Panc1 (cell line): ENCODE results near the gene MAGI2. TPM values are rescaled to one million over a fixed set of nuclear protein-coding genes. Genes with fewer than 3 reads are reported as not detected.

Experiments used
- ATAC-seq: fragments of 200-7000 bp; cut with Tn5 transposase; 2 replicates; pipeline ENCODE4 v1.9.1; 2020; ENCODE audit warnings: mild to moderate bottlenecking, moderate library complexity
- BruUV-seq: library from RNA; stranded (reverse); fragments of 400-500 nt; replicated peaks from 2 replicates; lab custom pipeline; 2021; lab: Mats Ljungman, UMichigan
- CTCF ChIA-PET: fragments of 300-600 bp; sonication (Branson Sonifier 250); formaldehyde crosslinking; loops from one replicate; lab custom pipeline; 2022; ENCODE audit warnings: antibody characterized with exemption; lab: Charles Lee
- POLR2A ChIA-PET: fragments of 300-600 bp; sonication (Branson Sonifier 250); formaldehyde crosslinking; loops from one replicate; lab custom pipeline; 2022; ENCODE audit warnings: antibody characterized with exemption; lab: Charles Lee
- DNase-seq: peaks from one replicate; pipeline ENCODE4 v3.0.0-alpha.2; 2010; ENCODE audit warnings: low read depth, low spot score
- H3K27ac ChIP-seq: 2 replicates; pipeline ENCODE4 v1.5.1; 2011; ENCODE audit warnings: mild to moderate bottlenecking, low read length, inconsistent platforms
- H3K27me3 ChIP-seq: fragments of 200-500 bp; sonication (Bioruptor generic); 2 replicates; pipeline ENCODE4 v1.6.0; 2014; ENCODE audit warnings: low read length, inconsistent platforms; ENCODE audit not compliant: control insufficient read depth, insufficient read depth
- H3K36me3 ChIP-seq: fragments of 200-500 bp; sonication (Bioruptor generic); 2 replicates; pipeline ENCODE4 v1.5.1; 2014; ENCODE audit warnings: inconsistent platforms, mild to moderate bottlenecking, low read length, moderate library complexity; ENCODE audit not compliant: control insufficient read depth, insufficient read depth
- H3K4me1 ChIP-seq: 2 replicates; pipeline ENCODE4 v1.5.1; 2011; ENCODE audit warnings: inconsistent platforms, mild to moderate bottlenecking, low read length, moderate library complexity; ENCODE audit not compliant: control insufficient read depth, insufficient read depth
- H3K4me3 ChIP-seq, 2 experiments: 2 replicates each; pipeline ENCODE4 v1.5.1; 2011 to 2012; ENCODE audit warnings: low read depth in 2 of 2, low read length in 2 of 2, mild to moderate bottlenecking in 2 of 2, inconsistent platforms in 1 of 2, moderate library complexity in 1 of 2
- H3K9me3 ChIP-seq: fragments of 200-500 bp; sonication (Bioruptor generic); 2 replicates; pipeline ENCODE4 v1.5.1; 2014; ENCODE audit warnings: low read depth, mild to moderate bottlenecking, inconsistent platforms, low read length, moderate library complexity; ENCODE audit not compliant: control insufficient read depth, insufficient read depth
- CTCF ChIP-seq: fragments of 450-650 bp; IDR thresholded peaks from 2 replicates; pipeline ENCODE4 v1.5.1; 2017; ENCODE audit warnings: mild to moderate bottlenecking
- POLR2AphosphoS5 ChIP-seq: IDR thresholded peaks from 2 replicates; pipeline ENCODE4 v1.6.1; 2012; ENCODE audit warnings: mild to moderate bottlenecking, low read depth, low read length, moderate library complexity
- SIN3A ChIP-seq: IDR thresholded peaks from 2 replicates; pipeline ENCODE4 v1.6.1; 2012; ENCODE audit warnings: low read depth, mild to moderate bottlenecking, low read length, moderate library complexity, borderline replicate concordance; ENCODE audit not compliant: insufficient read depth
- TCF7L2 ChIP-seq: IDR thresholded peaks from 2 replicates; pipeline ENCODE4 v1.6.1; 2011; ENCODE audit warnings: mild to moderate bottlenecking, low read depth, low read length, inconsistent platforms
- in situ Hi-C: cut with HindIII; loops from 2 replicates; pipeline ENCODE4 v1.10.0; 2016; ENCODE audit warnings: low sequenced_read_pairs, low pct_unique_long_range_greater_than_20kb
- intact Hi-C: fragments of 100-400 bp; cut with micrococcal nuclease; formaldehyde crosslinking; loops from one replicate; pipeline ENCODE4 v1.10.0; 2022; ENCODE audit not compliant: unreplicated experiment
- total RNA-seq: library from RNA; stranded (reverse); gene quantifications from one replicate; pipeline ENCODE4 v1.2.1, GENCODE V29; 2021; ENCODE audit not compliant: unreplicated experiment
- TF ChIP-seq, protein P1 (sequence below), 2 experiments: IDR thresholded peaks; 2 replicates each; pipeline ENCODE4 v1.6.1; 2011 to 2012; ENCODE audit warnings: low read depth in 2 of 2, control low read depth in 1 of 2, low read length in 1 of 2, mild to moderate bottlenecking in 1 of 2, moderate library complexity in 1 of 2; ENCODE audit not compliant: insufficient read depth in 1 of 2

The MAGI2 gene
- total RNA-seq, 1 experiment from 2014 or later, result 5.4 TPM

GRCh38 chr7:78261302-78261701 is 1192.2 kb downstream of the MAGI2 start:
- no peak overlapping the region for H3K27ac ChIP-seq
- intact Hi-C loops (no loop called here), in situ Hi-C loops (no loop called here)
- DNase-seq, result no peak
- TF ChIP-seq, protein P1, sequence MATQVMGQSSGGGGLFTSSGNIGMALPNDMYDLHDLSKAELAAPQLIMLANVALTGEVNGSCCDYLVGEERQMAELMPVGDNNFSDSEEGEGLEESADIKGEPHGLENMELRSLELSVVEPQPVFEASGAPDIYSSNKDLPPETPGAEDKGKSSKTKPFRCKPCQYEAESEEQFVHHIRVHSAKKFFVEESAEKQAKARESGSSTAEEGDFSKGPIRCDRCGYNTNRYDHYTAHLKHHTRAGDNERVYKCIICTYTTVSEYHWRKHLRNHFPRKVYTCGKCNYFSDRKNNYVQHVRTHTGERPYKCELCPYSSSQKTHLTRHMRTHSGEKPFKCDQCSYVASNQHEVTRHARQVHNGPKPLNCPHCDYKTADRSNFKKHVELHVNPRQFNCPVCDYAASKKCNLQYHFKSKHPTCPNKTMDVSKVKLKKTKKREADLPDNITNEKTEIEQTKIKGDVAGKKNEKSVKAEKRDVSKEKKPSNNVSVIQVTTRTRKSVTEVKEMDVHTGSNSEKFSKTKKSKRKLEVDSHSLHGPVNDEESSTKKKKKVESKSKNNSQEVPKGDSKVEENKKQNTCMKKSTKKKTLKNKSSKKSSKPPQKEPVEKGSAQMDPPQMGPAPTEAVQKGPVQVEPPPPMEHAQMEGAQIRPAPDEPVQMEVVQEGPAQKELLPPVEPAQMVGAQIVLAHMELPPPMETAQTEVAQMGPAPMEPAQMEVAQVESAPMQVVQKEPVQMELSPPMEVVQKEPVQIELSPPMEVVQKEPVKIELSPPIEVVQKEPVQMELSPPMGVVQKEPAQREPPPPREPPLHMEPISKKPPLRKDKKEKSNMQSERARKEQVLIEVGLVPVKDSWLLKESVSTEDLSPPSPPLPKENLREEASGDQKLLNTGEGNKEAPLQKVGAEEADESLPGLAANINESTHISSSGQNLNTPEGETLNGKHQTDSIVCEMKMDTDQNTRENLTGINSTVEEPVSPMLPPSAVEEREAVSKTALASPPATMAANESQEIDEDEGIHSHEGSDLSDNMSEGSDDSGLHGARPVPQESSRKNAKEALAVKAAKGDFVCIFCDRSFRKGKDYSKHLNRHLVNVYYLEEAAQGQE (IDR thresholded peaks at IDR 0.05; ENCODE audit: insufficient read depth in 1 of 2, low read depth in 2 of 2, low read length in 1 of 2), result no peak
- TF ChIP-seq SIN3A, result no peak
- no peak for TF ChIP-seq TCF7L2
- TF ChIP-seq CTCF, result no peak
- no peak for TF ChIP-seq POLR2AphosphoS5
- no peaks in the 10 kb centered on the region for H3K9me3 ChIP-seq
- CTCF ChIA-PET, result no interaction called here
- ATAC-seq, result no peak
- no TSS peak for BruUV-seq
- no peaks in the 10 kb centered on the region for H3K4me1 ChIP-seq
- POLR2A ChIA-PET, result no interaction called here
- no peaks in the 10 kb centered on the region for H3K36me3 ChIP-seq
- H3K4me3 ChIP-seq, result no peak overlapping the region
- peaks cover 7% of the 10 kb centered on the region; the same call in 1 of the 2 replicates for H3K27me3 ChIP-seq

- DNase-seq, result no peak
- intact Hi-C loops (no loop called here), in situ Hi-C loops (no loop called here)
- Histone ChIP-seq H3K4me1 (no peaks in the 10 kb centered on the region), H3K27ac (no peak overlapping the region), H3K4me3 (no peak overlapping the region), H3K27me3 (peaks cover 7% of the 10 kb centered on the region; the same call in 1 of the 2 replicates), H3K9me3 (no peaks in the 10 kb centered on the region), H3K36me3 (no peaks in the 10 kb centered on the region)
- no TSS peak for BruUV-seq
- TF ChIP-seq CTCF (no peak), TCF7L2 (no peak)
- CTCF ChIA-PET, result no interaction called here
- POLR2A ChIA-PET, result no interaction called here
- ATAC-seq, result no peak
Measured at GRCh38 chr7:78260826-78261225, 1192.6 kb downstream of the MAGI2 start.

- no peak for ATAC-seq
- no TSS peak for BruUV-seq
- ChIA-PET POLR2A (no interaction called here), CTCF (no interaction called here)
- in situ Hi-C loops, result no loop called here
- H3K9me3 ChIP-seq, result no peaks in the 10 kb centered on the region
- intact Hi-C loops, result no loop called here
- H3K27me3 ChIP-seq, result no peaks in the 10 kb centered on the region
- no peak for TF ChIP-seq CTCF
- no peak for TF ChIP-seq TCF7L2
- TF ChIP-seq, protein P1 (IDR thresholded peaks at IDR 0.05; ENCODE audit: insufficient read depth in 1 of 2, low read depth in 2 of 2, low read length in 1 of 2), result no peak
- TF ChIP-seq SIN3A, result no peak
- no peak for TF ChIP-seq POLR2AphosphoS5
- no peak overlapping the region for H3K27ac ChIP-seq
- no peaks in the 10 kb centered on the region for H3K4me1 ChIP-seq
- DNase-seq, result no peak
- H3K36me3 ChIP-seq, result no peaks in the 10 kb centered on the region
- H3K4me3 ChIP-seq, result no peak overlapping the region
Measured at GRCh38 chr7:78254726-78255055, 1198.8 kb downstream of the MAGI2 start.
